ENCODE data around the gene BMP7.

Gene BMP7

DNA sequence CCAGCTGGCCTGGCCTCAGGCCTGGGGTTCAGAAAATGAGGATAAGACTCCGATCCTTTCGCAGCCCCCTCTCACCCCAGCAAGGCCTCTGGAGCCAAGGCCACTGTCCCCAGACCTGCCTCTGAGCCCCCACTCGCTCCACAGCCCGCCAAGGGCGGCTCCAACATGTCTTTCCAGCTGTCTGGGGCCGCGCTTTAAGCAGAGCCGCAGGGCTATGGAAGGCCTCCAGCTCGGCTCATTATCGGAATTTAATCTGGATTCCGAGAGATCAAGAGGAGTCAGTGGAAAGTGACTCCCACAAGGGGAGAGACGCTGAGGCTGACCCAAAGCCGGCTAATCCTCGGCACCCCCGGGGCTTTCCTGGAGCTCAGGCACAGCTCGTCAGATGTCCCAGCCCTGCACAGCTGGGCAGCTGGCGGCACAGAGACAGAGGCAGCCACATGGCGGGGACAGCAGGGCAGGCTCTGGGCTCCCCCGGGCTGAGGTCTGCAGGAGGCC, 41.8 kb downstream of the BMP7 start:
- DNase-seq = no peak

GRCh38 chr20:57223648-57224489, 42.6 kb downstream of the BMP7 start:
- no peak for DNase-seq

GRCh38 chr20:57222631-57222950, 43.9 kb downstream of the BMP7 start:
- DNase-seq = no peak

GRCh38 chr20:57221916-57222630, 44.4 kb downstream of the BMP7 start:
- DNase-seq = no peak

GRCh38 chr20:57220337-57221145, 45.9 kb downstream of the BMP7 start:
- no peak for DNase-seq

DNA sequence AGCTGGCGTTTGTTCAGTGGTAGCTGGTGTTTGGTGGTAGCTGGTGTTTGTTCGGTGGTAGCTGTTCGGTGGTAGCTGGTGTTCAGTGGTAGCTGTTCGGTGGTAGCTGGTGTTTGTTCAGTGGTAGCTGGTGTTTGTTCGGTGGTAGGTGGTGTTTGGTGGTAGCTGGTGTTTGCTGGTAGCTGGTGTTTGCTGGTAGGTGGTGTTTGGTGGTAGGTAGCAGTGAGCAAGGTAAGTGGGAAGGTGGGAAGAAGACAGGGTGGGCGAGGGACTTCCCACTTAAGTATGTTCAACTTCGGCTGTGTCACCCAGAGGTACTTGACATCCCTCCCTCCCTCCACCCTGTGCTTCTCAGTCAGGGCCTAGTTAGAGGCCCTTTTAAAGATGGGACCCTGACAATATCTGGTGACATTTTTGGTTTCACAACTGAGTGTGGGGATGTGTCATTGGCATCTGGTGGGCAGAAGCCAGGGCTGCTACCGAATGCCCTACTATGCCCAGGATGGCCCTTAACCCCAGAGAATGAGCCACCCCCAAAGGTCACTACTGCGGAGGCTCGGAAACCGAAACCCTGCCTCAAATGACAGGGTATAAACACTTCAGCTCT, 47.3 kb downstream of the BMP7 start:
- DNase-seq = no peak

GRCh38 chr20:57218489-57218888, 48.0 kb downstream of the BMP7 start:
- no peak for DNase-seq

DNA sequence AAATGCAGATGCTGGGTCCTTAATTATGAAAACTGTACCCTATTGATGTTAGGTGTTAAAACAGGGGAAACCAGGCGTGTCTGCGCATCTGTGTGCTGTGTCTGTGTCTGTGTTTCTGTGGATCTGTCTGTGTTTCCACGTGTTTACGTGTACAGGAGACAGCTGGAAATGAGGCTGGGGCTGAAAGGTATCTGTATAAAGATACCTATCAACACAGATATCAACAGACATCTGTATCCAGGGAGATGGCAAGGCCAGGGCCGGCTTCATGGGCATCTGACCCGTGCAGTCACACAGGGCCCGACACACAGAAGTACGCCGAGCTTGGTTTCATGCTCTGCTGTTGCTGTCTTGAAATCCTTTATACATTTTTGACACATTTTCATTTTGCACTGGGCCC, 48.6 kb downstream of the BMP7 start:
- no peak for DNase-seq

GRCh38 chr20:57216669-57217068, 49.8 kb downstream of the BMP7 start:
- no peak for DNase-seq

DNA sequence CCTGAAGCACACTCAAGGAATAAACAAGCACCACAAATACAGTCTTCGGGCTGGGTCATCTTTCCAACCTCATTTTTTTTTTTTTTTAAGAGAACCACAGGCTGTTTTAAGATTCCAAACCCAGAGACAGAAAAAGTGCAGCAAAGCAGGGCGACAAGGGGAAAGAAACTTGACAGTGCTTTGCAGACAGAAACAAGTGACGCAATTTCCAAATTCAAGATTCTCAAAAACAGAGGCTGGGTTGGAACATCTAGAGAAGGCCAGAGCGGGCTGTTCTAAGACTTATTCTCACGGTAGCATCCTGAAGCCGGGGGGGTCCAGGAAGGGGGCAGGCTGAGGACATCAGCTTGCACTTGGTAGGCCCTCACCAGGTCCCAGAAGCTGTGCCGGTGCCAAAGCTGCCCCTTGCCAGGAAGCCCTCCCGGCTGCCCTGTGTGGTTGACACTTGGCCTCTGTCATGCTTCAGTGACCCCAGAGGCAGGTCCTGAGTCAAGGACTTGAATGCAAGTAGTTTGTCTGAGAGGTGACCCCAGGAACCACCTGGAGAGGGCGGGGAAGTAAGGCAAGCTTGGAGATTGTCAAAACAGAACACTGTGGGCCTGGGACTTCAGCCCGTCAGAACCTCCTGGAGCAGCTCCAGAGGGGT, 50.5 kb downstream of the BMP7 start:
- no peak for DNase-seq

- no peak for DNase-seq
Measured at GRCh38 chr20:57215426-57215825, 51.0 kb downstream of the BMP7 start.

- no peak for DNase-seq
Measured at GRCh38 chr20:57214948-57215347, 51.5 kb downstream of the BMP7 start.

GRCh38 chr20:57214427-57214826, 52.0 kb downstream of the BMP7 start:
- no peak for DNase-seq

DNA sequence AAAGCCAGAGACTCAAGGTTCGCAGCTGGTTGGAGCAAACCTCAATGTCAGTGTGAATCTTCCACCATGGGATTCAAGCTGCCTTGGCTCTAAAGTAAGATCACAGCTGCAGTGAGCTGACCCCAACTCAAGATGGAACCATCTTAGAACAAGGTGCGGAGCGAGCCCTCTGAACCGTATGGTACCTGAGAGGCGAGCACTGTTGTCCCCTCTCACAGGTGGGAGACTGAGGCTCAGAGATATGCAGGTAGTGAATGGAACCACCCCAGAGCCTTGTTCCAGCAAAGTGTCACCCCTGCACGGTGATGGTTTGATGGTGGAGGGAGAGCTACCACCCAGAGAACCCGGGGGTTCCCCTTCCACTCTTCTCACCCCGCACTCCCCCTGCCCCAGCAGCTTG, 52.5 kb downstream of the BMP7 start:
- DNase-seq = no peak

DNA sequence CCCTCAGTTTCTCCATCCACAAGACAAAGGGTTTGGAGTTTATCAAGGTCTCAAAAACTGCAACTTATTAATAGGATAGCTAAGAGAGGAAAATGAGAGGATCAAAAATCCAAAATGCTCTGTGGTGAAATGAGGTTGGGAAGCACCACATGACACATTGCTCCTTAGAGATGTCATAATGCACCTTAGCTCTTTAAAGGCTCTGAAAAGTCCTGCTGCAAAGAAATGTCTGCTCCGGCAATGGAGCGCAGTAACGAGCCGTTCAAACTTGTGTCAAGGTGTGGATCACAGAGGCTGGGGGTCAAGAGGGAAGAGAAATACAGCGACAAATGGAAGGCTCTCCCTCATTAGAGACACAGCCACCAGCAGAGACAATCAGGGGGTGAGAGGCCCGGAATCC, 53.1 kb downstream of the BMP7 start:
- no peak for DNase-seq

- no peak for DNase-seq
Measured at GRCh38 chr20:57212534-57213276, 53.7 kb downstream of the BMP7 start.

GRCh38 chr20:57211908-57212533, 54.4 kb downstream of the BMP7 start:
- no peak for DNase-seq

DNA sequence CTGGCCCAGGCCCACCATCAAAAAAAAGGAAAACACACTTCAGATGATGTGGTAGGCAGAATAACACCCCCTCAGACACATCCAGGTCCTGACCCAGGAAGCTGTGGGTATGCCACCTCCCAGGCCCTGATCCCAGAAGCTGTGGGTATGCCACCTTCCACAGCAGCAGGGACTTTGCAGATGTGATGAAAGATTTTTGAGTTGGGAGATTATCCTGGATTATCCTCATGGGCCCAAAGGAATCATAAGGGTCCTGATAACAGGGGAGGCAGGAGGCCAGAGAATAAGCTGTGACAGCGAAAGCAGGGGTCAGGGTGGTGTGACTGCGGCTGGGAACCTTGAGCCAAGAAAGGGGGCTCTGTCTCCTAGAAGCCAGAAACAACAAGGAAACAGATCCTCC, 55.0 kb downstream of the BMP7 start:
- DNase-seq = no peak

- DNase-seq = no peak
Measured at GRCh38 chr20:57210911-57211280, 55.5 kb downstream of the BMP7 start.

GRCh38 chr20:57210054-57210910, 56.2 kb downstream of the BMP7 start:
- no peak for DNase-seq

Data from CD4-positive, alpha-beta T cell treated with Interleukin-4 for 1 hour (primary cell).